AG09319 (cell line): Measurements from ENCODE around the gene NR1H2.

Experiments
- DNase-seq: peaks from one replicate; pipeline ENCODE4 v3.0.0-alpha.2; 2010; ENCODE audit warnings: low read depth; ENCODE audit errors: extremely low read depth
- TF ChIP-seq, protein P1 (sequence below): IDR thresholded peaks from 2 replicates; pipeline ENCODE4 v1.5.1; 2011; ENCODE audit warnings: low read depth, mild to moderate bottlenecking, inconsistent platforms, low read length, moderate library complexity

Gene NR1H2

DNA sequence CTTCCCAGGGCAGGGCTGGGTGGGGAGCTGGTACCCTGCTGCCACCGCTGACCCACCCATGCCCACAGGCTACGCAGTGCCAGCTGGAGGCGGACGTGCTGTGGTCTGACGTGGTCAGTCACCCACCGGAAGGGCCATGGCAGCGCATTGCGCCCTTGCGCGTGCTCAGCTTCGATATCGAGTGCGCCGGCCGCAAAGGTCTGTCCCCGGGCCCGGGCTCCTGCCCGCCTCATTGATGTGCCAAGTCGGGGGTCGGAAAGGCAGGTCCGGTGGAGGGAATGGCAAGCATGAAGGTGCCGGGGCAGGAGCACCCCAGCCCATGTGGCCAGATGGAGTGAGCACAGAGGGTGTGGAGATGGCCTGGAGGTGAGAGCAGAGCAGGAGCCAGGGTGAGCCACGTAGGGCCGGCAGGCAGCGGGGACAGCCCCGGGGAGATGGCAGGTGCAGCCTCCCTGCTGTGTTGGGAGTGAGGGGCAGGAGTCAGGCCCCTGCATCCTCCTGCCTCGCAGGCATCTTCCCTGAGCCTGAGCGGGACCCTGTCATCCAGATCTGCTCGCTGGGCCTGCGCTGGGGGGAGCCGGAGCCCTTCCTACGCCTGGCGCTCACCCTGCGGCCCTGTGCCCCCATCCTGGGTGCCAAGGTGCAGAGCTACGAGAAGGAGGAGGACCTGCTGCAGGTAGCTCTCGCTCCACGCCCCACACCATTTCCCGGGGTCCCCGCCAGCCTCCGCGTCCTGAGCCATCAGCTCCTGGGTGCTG is 26.5 kb downstream of the NR1H2 start:
- TF ChIP-seq, protein P1, sequence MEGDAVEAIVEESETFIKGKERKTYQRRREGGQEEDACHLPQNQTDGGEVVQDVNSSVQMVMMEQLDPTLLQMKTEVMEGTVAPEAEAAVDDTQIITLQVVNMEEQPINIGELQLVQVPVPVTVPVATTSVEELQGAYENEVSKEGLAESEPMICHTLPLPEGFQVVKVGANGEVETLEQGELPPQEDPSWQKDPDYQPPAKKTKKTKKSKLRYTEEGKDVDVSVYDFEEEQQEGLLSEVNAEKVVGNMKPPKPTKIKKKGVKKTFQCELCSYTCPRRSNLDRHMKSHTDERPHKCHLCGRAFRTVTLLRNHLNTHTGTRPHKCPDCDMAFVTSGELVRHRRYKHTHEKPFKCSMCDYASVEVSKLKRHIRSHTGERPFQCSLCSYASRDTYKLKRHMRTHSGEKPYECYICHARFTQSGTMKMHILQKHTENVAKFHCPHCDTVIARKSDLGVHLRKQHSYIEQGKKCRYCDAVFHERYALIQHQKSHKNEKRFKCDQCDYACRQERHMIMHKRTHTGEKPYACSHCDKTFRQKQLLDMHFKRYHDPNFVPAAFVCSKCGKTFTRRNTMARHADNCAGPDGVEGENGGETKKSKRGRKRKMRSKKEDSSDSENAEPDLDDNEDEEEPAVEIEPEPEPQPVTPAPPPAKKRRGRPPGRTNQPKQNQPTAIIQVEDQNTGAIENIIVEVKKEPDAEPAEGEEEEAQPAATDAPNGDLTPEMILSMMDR = no peak
- DNase-seq = no peak

DNA sequence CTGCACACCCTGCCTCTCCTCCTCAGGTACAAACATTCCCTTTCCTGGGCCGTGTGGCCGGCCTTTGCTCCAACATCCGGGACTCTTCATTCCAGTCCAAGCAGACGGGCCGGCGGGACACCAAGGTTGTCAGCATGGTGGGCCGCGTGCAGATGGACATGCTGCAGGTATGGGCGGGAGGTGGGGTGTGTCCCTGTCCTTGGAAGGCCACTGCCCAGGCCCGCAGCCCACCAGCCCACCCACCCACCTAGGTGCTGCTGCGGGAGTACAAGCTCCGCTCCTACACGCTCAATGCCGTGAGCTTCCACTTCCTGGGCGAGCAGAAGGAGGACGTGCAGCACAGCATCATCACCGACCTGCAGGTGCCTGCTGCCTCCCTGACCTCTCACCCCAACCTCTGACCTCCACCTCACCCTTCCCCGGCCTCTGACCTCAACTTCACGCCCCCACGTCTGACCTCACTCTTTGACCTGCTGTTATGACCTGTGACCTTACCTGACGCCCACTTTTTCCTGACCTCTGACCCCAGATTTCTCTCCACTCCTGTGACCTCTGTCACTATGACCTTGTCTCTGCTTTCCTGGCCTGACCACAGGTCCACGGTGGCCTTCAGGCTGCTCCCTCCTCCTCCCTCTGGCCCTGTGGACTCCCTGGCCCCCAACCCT is 30.0 kb downstream of the NR1H2 start:
- TF ChIP-seq, protein P1 = no peak
- DNase-seq = no peak

DNA sequence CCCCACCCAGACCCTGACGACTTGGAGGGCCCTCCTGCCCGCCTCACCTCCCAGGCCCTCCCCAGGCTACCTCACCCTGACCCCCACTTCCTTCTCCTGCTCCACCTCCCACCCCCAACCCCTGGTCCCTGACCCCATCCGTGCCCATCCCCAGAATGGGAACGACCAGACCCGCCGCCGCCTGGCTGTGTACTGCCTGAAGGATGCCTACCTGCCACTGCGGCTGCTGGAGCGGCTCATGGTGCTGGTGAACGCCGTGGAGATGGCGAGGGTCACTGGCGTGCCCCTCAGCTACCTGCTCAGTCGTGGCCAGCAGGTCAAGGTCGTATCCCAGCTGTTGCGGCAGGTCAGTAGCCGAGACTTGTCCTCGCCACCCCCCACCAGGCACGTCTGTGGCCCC is 30.6 kb downstream of the NR1H2 start:
- TF ChIP-seq, protein P1 = no peak
- DNase-seq = no peak

DNA sequence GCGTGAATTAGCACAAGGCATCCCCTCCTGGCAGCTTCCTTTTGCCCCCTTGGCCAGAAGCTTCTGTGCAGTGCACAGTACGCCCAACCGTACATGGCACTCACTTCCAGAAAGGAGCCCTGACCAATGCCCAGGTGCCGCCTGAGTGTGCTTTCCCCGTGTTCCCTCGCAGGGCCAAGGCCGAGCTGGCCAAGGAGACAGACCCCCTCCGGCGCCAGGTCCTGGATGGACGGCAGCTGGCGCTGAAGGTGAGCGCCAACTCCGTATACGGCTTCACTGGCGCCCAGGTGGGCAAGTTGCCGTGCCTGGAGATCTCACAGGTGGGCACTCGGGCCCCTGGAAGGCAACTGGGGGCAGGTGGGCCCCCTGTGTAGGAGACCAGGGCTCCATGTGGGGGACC is 33.1 kb downstream of the NR1H2 start:
- TF ChIP-seq, protein P1 = no peak
- DNase-seq = no peak

DNA sequence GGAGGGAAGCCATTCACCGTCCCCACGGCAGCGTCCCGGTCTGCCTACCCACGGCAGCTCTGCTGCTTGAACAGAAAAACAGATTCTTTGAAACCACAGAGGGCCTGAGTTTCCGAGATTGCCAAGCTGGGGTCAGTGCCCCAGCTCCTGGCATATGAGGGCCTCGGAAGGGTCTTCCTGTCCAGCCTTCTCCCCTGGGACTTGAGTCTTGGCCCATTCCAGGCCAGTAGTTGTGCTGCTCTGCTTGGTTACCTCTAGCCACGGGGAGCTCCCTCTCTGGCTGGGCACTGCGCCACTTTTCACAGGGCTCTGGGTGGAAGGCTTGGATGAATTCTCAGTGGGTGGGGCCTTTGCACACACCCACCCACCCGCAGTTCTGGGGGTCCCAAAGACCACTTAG is 33.9 kb downstream of the NR1H2 start:
- DNase-seq = no peak
- TF ChIP-seq, protein P1 = no peak

DNA sequence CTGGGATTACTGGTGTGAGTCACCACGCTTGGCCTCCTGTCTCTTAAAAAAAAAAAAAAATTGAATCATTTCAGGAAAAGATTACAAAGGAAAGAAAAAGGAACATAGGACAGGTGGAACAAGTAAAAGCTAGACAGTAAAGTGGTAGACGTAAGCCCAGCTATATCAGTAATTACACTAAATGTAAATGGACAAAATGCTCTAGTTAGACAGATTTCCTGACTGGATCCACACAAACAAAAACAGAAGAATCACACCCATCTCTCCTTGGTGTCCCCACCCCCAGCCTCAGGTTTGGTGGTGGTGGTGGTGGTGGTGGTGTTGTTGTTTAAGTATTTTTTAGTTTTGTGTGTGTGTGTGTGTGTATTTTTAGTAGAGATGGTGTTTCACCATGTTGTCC is 36.2 kb downstream of the NR1H2 start:
- TF ChIP-seq, protein P1 = no peak
- no peak for DNase-seq

DNA sequence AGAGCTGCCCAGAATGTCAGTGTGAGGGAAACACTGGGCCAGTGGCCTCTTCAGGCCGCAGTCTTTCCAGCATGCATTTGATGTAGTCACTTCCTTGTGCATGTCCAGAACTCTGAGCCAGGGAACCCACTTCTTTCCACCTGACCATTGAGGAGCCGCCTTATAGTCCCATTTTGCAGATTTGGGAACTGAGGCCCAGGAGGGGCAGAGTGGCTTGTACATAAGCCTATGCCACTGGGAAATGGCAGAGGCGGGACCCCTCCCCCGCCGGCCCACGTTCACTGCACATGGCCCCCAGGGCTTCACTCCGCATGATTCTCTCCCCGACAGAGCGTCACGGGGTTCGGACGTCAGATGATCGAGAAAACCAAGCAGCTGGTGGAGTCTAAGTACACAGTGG is 36.8 kb downstream of the NR1H2 start:
- TF ChIP-seq, protein P1 = no peak
- no peak for DNase-seq
